GM12873 (cell line): ENCODE data around the gene ADH1C.

Experiments used
- CTCF ChIP-seq: IDR thresholded peaks from 2 replicates; pipeline ENCODE4 v1.5.1; 2012; ENCODE audit warnings: low read depth, mild to moderate bottlenecking, moderate library complexity, low read length, control low read depth; ENCODE audit not compliant: insufficient read depth; ENCODE audit errors: missing control alignments

The ADH1C gene

GRCh38 chr4:99314211-99314610 is 38.3 kb downstream of the ADH1C start:
- TF ChIP-seq CTCF: no peak

DNA sequence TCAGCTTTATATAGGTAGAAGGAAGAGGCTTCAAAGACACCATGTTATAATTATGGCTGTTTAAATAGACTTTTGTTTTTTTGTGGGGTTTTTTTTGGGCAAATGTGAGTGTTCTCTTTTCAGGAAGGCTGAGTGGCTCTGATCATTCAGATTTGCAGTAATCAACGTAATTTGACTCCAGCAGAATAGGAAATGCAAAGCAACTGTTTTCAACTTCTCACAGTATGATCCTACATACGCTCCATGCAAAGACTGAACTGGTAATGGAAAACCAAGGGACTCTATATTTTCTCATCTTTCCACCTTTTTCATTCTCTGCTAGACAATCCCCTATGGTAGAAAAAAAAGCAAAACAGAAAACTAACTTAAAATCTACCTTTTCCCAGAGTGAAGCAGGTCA is 42.2 kb downstream of the ADH1C start:
- no peak for TF ChIP-seq CTCF

GRCh38 chr4:99305638-99306400 is 46.7 kb downstream of the ADH1C start:
- TF ChIP-seq CTCF: no peak

GRCh38 chr4:99301376-99302164 is 51.0 kb downstream of the ADH1C start:
- no peak for TF ChIP-seq CTCF

GRCh38 chr4:99300934-99301333 is 51.6 kb downstream of the ADH1C start:
- TF ChIP-seq CTCF: no peak

DNA sequence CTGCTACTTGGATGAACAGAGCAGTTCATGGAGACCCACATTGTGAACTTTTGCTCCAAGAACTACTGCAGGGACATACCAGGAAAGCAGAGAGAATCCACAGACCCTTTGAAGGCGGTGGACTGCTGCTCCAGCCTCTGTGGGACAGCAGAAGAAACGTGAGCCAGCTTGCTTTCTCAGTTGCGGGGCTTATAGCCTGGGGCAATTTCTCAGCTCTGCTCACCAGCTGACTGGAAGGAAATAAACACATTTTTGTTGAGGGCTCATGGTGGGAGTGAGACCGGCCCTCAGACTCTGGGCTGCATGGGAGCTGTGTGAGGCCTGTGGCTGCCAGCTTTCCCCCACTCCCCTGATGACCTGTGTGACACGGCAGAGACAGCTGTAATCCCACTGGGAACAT is 59.2 kb downstream of the ADH1C start:
- no peak for TF ChIP-seq CTCF
